ENCODE data around the gene ADAMTS8.

The ADAMTS8 gene

DNA sequence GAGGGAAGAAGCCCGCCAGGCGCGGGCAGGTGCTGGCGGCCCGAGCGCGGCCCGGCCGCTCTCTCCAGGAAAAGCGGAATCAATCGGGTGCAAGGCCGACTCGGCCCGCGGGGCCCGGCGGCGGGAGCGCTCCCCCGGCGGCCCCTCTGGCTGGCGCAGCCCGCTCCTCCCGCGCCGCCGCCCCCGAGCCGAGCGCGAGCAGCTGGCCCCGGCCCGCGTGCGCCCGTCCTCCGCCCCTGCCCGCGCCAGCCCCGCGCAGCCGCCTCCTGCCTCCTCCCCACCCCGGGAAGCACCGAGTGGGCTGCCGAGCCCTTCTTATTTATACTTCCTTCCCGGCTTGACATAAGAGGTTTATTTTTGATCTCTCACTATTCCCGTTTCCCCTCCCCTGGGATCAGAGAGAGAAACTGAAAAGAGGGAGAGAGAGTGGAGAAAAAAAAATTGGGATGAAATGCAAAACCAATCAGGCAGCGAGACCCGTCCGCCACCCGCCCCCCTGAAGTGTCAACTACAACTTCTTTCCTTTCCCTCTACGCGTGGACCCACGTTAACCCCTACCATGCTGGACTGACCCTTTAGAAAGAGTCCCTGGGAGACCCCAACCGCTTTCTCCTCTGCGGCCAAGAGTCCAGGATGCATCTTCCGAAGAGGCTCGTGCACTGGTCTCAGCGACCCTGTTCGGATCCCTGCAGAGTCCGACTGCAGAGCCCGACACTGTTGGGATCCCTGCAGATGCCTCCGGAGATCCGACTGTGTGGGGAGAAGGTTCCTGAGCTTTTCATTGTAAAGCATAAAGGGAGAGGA lies at the start of gene ADAMTS8:
TSS of gene ADAMTS8 (minus strand) at position 294 of the 804 bp plus-strand sequence. CDS start 323 bp downstream, outside the sequence.
- DNase-seq, result no peak

GRCh38 chr11:130477586-130478203 lies 49.3 kb upstream of the ADAMTS8 start:
- no peak for DNase-seq

GRCh38 chr11:130476922-130477491 lies 48.6 kb upstream of the ADAMTS8 start:
- DNase-seq, result no peak

DNA sequence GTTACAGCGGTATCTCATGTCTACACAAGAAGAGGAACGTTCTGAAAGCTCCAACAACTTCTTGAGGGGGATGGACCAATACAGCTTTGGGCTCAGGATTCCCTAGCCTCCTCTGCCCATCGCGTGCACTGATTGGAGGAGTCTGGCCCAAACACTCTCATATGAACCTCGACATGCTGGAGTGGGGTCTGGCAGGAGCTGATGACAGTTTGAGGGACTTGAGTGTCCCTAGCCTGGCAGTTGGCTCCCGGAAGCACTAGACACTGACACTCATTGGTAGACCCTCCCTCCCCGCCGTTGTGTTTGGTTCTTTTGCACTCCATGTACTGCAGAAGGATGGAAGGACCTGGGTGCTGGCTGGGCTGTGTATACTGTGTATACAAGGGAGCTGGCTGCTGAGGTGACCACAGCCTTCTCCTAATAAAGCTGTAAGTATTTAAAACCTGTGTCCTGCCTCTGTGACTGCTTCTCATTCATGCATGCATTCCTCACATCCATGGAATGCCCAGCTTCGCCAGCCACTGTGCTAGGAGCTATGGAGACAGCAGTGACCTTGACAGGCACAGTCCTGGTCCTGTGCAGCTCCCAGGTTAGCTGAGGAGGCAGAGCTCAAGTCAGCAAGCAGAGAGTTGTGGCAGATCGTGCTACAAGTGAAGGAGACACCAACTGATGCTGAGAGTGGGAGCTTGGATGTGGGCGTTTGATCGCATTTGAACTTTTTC lies 48.0 kb upstream of the ADAMTS8 start:
- no peak for DNase-seq

GRCh38 chr11:130475426-130476053 lies 47.1 kb upstream of the ADAMTS8 start:
- no peak for DNase-seq

- DNase-seq, result no peak
Observed at GRCh38 chr11:130474637-130475400, 46.4 kb upstream of the ADAMTS8 start.

- DNase-seq, result no peak
Observed at GRCh38 chr11:130473795-130474377, 45.5 kb upstream of the ADAMTS8 start.

DNA sequence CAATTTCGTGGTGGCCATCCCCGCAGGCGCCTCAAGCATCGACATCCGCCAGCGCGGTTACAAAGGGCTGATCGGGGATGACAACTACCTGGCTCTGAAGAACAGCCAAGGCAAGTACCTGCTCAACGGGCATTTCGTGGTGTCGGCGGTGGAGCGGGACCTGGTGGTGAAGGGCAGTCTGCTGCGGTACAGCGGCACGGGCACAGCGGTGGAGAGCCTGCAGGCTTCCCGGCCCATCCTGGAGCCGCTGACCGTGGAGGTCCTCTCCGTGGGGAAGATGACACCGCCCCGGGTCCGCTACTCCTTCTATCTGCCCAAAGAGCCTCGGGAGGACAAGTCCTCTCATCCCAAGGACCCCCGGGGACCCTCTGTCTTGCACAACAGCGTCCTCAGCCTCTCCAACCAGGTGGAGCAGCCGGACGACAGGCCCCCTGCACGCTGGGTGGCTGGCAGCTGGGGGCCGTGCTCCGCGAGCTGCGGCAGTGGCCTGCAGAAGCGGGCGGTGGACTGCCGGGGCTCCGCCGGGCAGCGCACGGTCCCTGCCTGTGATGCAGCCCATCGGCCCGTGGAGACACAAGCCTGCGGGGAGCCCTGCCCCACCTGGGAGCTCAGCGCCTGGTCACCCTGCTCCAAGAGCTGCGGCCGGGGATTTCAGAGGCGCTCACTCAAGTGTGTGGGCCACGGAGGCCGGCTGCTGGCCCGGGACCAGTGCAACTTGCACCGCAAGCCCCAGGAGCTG lies 44.8 kb upstream of the ADAMTS8 start:
- DNase-seq, result no peak

GRCh38 chr11:130472434-130472961 lies 44.1 kb upstream of the ADAMTS8 start:
- no peak for DNase-seq

- DNase-seq, result no peak
Observed at GRCh38 chr11:130471731-130472433, 43.5 kb upstream of the ADAMTS8 start.

- no peak for DNase-seq
Observed at GRCh38 chr11:130470832-130471706, 42.7 kb upstream of the ADAMTS8 start.

DNA sequence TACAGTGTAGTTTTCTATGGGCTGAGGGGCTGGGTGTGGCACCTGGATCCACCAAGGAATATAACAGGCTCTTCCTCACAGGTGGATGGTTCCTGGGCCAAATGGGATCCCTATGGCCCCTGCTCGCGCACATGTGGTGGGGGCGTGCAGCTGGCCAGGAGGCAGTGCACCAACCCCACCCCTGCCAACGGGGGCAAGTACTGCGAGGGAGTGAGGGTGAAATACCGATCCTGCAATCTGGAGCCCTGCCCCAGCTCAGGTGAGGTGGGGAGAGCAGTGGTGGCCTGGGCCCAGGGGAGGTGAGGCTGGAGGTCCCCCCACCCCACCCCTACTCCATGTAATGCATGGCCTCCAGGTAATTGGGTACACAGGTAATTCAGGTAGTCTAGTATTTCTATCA lies 40.8 kb upstream of the ADAMTS8 start:
- no peak for DNase-seq

DNA sequence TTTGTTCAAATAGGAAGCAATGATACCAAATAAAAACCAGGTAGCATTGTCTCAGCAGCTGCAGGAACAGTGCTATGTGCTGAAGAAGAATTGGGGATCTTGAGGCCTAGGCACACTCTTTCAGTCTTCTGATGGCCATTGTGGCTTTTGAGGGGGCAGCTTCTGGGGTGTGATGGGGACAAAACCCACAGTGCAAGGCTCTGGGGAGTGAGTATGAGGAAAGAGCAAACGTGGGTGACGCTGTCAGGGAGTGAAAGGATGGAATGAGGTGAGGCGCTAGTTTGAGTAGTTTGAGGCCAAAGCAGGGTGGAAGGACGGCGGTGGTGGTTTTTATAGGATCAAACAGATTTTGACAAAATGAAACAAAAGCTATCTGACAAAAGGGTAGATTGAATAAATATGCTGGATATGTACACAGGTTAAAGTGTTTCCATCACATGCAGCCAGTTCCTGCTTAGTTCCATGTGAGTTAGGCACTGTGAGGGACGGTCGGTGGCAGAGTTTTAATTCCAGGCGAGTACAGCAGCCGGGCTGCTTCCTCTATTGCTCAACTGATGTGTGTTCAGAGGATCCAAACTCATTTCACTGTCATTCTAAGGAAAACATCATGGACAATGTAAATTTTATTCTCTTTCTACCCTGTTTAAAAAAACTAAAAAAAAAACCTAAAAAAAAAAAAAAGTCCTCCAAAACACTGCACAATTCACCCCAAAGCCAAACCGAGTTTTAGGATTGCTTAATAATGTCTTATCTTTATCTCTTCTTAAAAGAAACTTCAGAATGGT lies 38.9 kb upstream of the ADAMTS8 start:
- no peak for DNase-seq

- no peak for DNase-seq
Observed at GRCh38 chr11:130465263-130465662, 36.9 kb upstream of the ADAMTS8 start.

DNA sequence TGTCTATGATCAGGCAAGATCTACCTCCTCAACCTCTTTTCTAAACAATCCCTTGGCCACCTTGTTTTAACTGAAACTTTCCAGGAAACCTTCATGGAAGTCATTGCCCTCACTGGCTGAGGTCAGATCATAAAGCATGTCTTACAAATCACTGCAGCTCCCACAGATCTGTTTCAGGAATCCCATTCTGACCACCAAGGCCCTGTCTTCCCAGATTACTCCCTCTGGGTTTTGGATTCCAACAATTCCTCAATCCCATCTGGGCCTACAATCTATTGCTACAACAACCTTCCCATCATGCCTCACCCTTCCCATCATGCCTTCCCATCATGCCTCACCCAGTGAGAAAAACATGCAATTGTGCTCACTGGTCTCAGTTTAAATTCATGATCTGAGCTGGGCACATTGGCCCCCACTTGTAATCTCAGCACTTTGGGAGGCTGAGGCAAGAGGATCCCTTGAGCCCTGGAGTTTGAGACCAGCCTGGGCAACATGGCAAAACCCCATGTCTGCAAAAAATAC lies 35.9 kb upstream of the ADAMTS8 start:
- DNase-seq, result no peak

GRCh38 chr11:130462931-130463330 lies 34.5 kb upstream of the ADAMTS8 start:
- DNase-seq, result no peak

GRCh38 chr11:130462101-130462885 lies 33.9 kb upstream of the ADAMTS8 start:
- DNase-seq, result peak; percentile 24
